RWPE2 (cell line): ENCODE measurements around the gene FMC1.

Source experiments
- ATAC-seq: fragments of 200-7000 bp; cut with Tn5 transposase; 3 replicates; pipeline ENCODE4 v1.9.1; 2021; ENCODE audit warnings: low read depth
- DNase-seq: peaks from one replicate; pipeline ENCODE4 v3.0.0-alpha.2; 2020; ENCODE audit warnings: low spot score
- H3K27ac ChIP-seq: fragments of 450-650 bp; 2 replicates; pipeline ENCODE4 v1.5.1; 2017; ENCODE audit warnings: mild to moderate bottlenecking; ENCODE audit not compliant: poor library complexity, severe bottlenecking
- H3K27me3 ChIP-seq: fragments of 250-450 bp; sonication (Bioruptor Pico); 2 replicates; pipeline ENCODE4 v1.5.1; 2021; ENCODE audit warnings: mild to moderate bottlenecking, moderate library complexity; ENCODE audit not compliant: insufficient read depth, poor library complexity, severe bottlenecking
- H3K36me3 ChIP-seq: fragments of 250-450 bp; sonication (Bioruptor Pico); 2 replicates; pipeline ENCODE4 v1.5.1; 2020; ENCODE audit warnings: low read depth, mild to moderate bottlenecking, moderate library complexity
- H3K4me1 ChIP-seq: fragments of 250-450 bp; sonication (Bioruptor Pico); 2 replicates; pipeline ENCODE4 v1.5.1; 2021; ENCODE audit warnings: mild to moderate bottlenecking, moderate library complexity; ENCODE audit not compliant: insufficient read depth, poor library complexity, severe bottlenecking
- H3K4me3 ChIP-seq: fragments of 250-450 bp; sonication (Bioruptor Pico); 2 replicates; pipeline ENCODE4 v1.5.1; 2021; ENCODE audit warnings: mild to moderate bottlenecking, moderate library complexity; ENCODE audit not compliant: severe bottlenecking
- H3K9me3 ChIP-seq: fragments of 250-450 bp; sonication (Bioruptor Pico); 2 replicates; pipeline ENCODE4 v1.5.1; 2021; ENCODE audit warnings: mild to moderate bottlenecking, moderate library complexity; ENCODE audit not compliant: severe bottlenecking
- CTCF ChIP-seq: fragments of 450-650 bp; IDR thresholded peaks from one replicate; pipeline ENCODE4 v1.5.1; 2017; ENCODE audit warnings: mild to moderate bottlenecking, moderate library complexity; ENCODE audit not compliant: poor library complexity, severe bottlenecking

Gene FMC1

GRCh38 chr7:139389774-139390173 is 48.6 kb downstream of the FMC1 start:
- H3K36me3 ChIP-seq, result peaks cover 90% of the 10 kb centered on the region
- no peak overlapping the region for H3K27ac ChIP-seq
- no peaks in the 10 kb centered on the region for H3K27me3 ChIP-seq
- H3K4me3 ChIP-seq, result no peak overlapping the region
- DNase-seq (no peak), ATAC-seq (no peak)
- no peak for TF ChIP-seq CTCF
- no peaks in the 10 kb centered on the region for H3K9me3 ChIP-seq
- H3K4me1 ChIP-seq, result no peaks in the 10 kb centered on the region

GRCh38 chr7:139393621-139394211 is 52.6 kb downstream of the FMC1 start:
- peaks cover 3% of the 10 kb centered on the region for H3K4me1 ChIP-seq
- peaks cover 83% of the 10 kb centered on the region for H3K36me3 ChIP-seq
- no peak for DNase-seq
- no peak for ATAC-seq
- no peaks in the 10 kb centered on the region for H3K27me3 ChIP-seq
- no peak overlapping the region for H3K4me3 ChIP-seq
- no peak overlapping the region for H3K27ac ChIP-seq
- no peaks in the 10 kb centered on the region for H3K9me3 ChIP-seq
- TF ChIP-seq CTCF, result no peak

GRCh38 chr7:139394540-139394939 is 53.4 kb downstream of the FMC1 start:
- ATAC-seq, result no peak
- Histone ChIP-seq H3K36me3 (peaks cover 83% of the 10 kb centered on the region), H3K4me1 (peaks cover 3% of the 10 kb centered on the region), H3K27me3 (no peaks in the 10 kb centered on the region), H3K9me3 (no peaks in the 10 kb centered on the region), H3K27ac (no peak overlapping the region), H3K4me3 (no peak overlapping the region)
- no peak for TF ChIP-seq CTCF
- DNase-seq, result no peak
